GM12891 (cell line): Measurements from ENCODE around the gene SLC25A21.

Source experiments
- DNase-seq: peaks from one replicate; pipeline ENCODE4 v3.0.0; 2011; ENCODE audit warnings: low spot score; ENCODE audit not compliant: insufficient read length
- FAIRE-seq: peaks from 2 replicates; lab custom pipeline; 2011; peaks lifted over from hg19 to GRCh38; lab: Jason Lieb, UNC
- PAX5 ChIP-seq: IDR thresholded peaks from 2 replicates; pipeline ENCODE4 v1.6.1; 2011; ENCODE audit warnings: low read length, moderate library complexity, mild to moderate bottlenecking; ENCODE audit not compliant: insufficient read depth, severe bottlenecking
- POLR2A ChIP-seq: IDR thresholded peaks from 2 replicates; pipeline ENCODE4 v1.6.1; 2011; ENCODE audit warnings: low read depth, low read length, control low read depth
- POLR2AphosphoS5 ChIP-seq: IDR thresholded peaks from 2 replicates; pipeline ENCODE4 v1.6.1; 2011; ENCODE audit warnings: low read depth, low read length, control low read depth
- POU2F2 ChIP-seq: IDR thresholded peaks from 2 replicates; pipeline ENCODE4 v1.6.1; 2011; ENCODE audit warnings: low read depth, mild to moderate bottlenecking, control low read depth, low read length, moderate library complexity
- SPI1 ChIP-seq: IDR thresholded peaks from 2 replicates; pipeline ENCODE4 v1.6.1; 2011; ENCODE audit warnings: low read depth, low read length, control low read depth
- TAF1 ChIP-seq: IDR thresholded peaks from 2 replicates; pipeline ENCODE4 v1.6.1; 2011; ENCODE audit warnings: low read depth, low read length, control low read depth

The SLC25A21 gene

GRCh38 chr14:36767603-36768281, 404.7 kb downstream of the SLC25A21 start:
- FAIRE-seq (no peak), DNase-seq (no peak)
- TF ChIP-seq SPI1 (no peak), POLR2AphosphoS5 (no peak), PAX5 (no peak), POLR2A (no peak), POU2F2 (no peak), TAF1 (no peak)

DNA sequence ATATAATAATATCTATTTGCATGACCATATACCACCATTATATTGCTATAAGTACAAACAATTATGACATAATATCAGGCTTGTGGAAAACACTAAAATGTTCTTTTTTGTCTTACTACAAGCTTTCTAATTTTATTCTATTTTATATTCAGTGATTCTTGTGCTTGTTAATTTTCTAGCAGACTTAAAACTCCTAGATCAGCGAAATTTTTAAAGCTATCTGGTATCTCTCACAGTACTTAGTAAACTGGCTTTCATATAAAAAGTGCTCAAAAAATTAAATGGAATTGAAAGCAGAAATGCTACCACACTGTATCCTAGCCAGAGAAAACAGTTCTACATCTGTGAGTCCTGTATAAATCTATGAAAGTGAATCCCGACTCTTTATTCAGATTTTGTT, 405.4 kb downstream of the SLC25A21 start:
- no peak for TF ChIP-seq SPI1
- TF ChIP-seq TAF1, result no peak
- no peak for TF ChIP-seq POLR2A
- TF ChIP-seq POLR2AphosphoS5, result no peak
- no peak for TF ChIP-seq PAX5
- TF ChIP-seq POU2F2, result no peak
- FAIRE-seq (no peak), DNase-seq (no peak)

- FAIRE-seq (no peak), DNase-seq (no peak)
- TF ChIP-seq PAX5 (no peak), POLR2A (no peak), POLR2AphosphoS5 (no peak), SPI1 (no peak)
Measured at GRCh38 chr14:36757734-36758601, 414.4 kb downstream of the SLC25A21 start.

GRCh38 chr14:36756226-36756625, 416.2 kb downstream of the SLC25A21 start:
- DNase-seq (no peak), FAIRE-seq (no peak)
- TF ChIP-seq POLR2A, result no peak
- TF ChIP-seq POU2F2, result no peak
- TF ChIP-seq POLR2AphosphoS5, result no peak
- no peak for TF ChIP-seq SPI1
- TF ChIP-seq PAX5, result no peak
- no peak for TF ChIP-seq TAF1

- FAIRE-seq (no peak), DNase-seq (no peak)
- TF ChIP-seq POU2F2, result no peak
- no peak for TF ChIP-seq PAX5
- no peak for TF ChIP-seq POLR2AphosphoS5
- TF ChIP-seq TAF1, result no peak
- TF ChIP-seq SPI1, result no peak
- no peak for TF ChIP-seq POLR2A
Measured at GRCh38 chr14:36755756-36756155, 416.6 kb downstream of the SLC25A21 start.

GRCh38 chr14:36751920-36752319, 420.5 kb downstream of the SLC25A21 start:
- no peak for DNase-seq
- no peak for FAIRE-seq
- TF ChIP-seq POLR2A (no peak), POU2F2 (no peak), TAF1 (no peak), PAX5 (no peak), SPI1 (no peak), POLR2AphosphoS5 (no peak)

GRCh38 chr14:36751106-36751505, 421.3 kb downstream of the SLC25A21 start:
- TF ChIP-seq POLR2A, result no peak
- FAIRE-seq (no peak), DNase-seq (no peak)

GRCh38 chr14:36750244-36750643, 422.2 kb downstream of the SLC25A21 start:
- DNase-seq (no peak), FAIRE-seq (no peak)
- TF ChIP-seq PAX5 (no peak), POU2F2 (no peak), SPI1 (no peak), TAF1 (no peak), POLR2AphosphoS5 (no peak), POLR2A (no peak)

DNA sequence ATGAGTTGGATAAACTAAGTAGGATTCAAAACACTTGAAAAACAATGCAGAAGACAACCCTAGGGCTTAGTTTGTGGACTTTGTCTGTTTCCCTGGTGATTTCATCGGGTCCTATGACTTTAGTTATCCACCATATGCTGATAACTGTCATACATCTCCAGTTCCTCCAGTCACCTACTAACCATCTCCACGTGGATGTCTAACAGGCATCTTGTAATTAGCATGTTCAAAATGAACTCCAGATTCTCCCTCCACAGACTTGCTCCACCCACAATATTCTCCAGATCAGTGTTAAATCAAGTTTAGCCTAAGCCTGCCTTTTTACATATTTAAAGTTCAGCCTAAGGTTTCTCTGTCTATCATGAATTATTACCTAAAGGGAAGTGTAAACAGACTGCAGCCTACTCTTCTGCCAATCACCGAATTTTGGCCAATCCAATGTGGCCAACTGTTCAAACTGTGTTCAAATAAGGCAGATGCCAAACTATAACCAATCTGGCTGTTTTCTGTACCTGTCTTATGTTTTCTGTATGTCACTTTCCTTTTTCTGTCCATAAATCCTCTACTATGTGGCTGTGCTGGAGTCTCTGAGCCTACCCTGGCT, 423.7 kb downstream of the SLC25A21 start:
- FAIRE-seq, result no peak
- TF ChIP-seq POU2F2 (no peak), PAX5 (no peak), TAF1 (no peak), SPI1 (no peak), POLR2AphosphoS5 (no peak), POLR2A (no peak)
- DNase-seq, result no peak
